OCI-LY7 (cell line): ENCODE measurements around the gene LBR. TPM values are rescaled to one million over a fixed set of nuclear protein-coding genes. Genes with fewer than 3 reads are reported as not detected.

Source experiments
- BruUV-seq: library from RNA; stranded (reverse); fragments of 400-500 nt; replicated peaks from 2 replicates; lab custom pipeline; 2021; lab: Mats Ljungman, UMichigan
- CTCF ChIA-PET: fragments of 300-600 bp; sonication (Branson Sonifier 250); formaldehyde crosslinking; loops from one replicate; lab custom pipeline; 2022; ENCODE audit warnings: antibody characterized with exemption; ENCODE audit not compliant: unreplicated experiment; lab: Charles Lee
- POLR2A ChIA-PET: fragments of 300-600 bp; sonication (Branson Sonifier 250); formaldehyde crosslinking; loops from one replicate; lab custom pipeline; 2022; ENCODE audit warnings: antibody characterized with exemption; lab: Charles Lee
- DNase-seq: peaks from one replicate; pipeline ENCODE4 v3.0.0-alpha.2; 2015; ENCODE audit warnings: low spot score
- H2AFZ ChIP-seq: fragments of 200-600 bp; sonication (generic), shearing (Covaris generic); 2 replicates; pipeline ENCODE4 v1.6.1; 2014; ENCODE audit warnings: mild to moderate bottlenecking, antibody characterized with exemption, low read length, moderate library complexity
- H3K27ac ChIP-seq: fragments of 200-600 bp; sonication (generic); 2 replicates; pipeline ENCODE4 v1.5.1; 2014; ENCODE audit warnings: mixed run types, low read depth, mild to moderate bottlenecking, moderate library complexity, low read length, inconsistent platforms; ENCODE audit not compliant: poor library complexity, severe bottlenecking
- H3K36me3 ChIP-seq: fragments of 200-600 bp; sonication (generic); 2 replicates; pipeline ENCODE4 v1.6.1; 2014; ENCODE audit warnings: mild to moderate bottlenecking, antibody characterized with exemption, low read length, moderate library complexity, mixed read lengths; ENCODE audit not compliant: insufficient read depth
- H3K4me1 ChIP-seq: fragments of 200-600 bp; sonication (generic); 2 replicates; pipeline ENCODE4 v1.5.1; 2014; ENCODE audit warnings: mild to moderate bottlenecking, low read length; ENCODE audit not compliant: insufficient read depth, poor library complexity, severe bottlenecking
- H3K4me2 ChIP-seq: fragments of 200-600 bp; sonication (generic); 2 replicates; pipeline ENCODE4 v1.6.1; 2014; ENCODE audit warnings: mild to moderate bottlenecking, low read length
- H3K4me3 ChIP-seq: fragments of 200-600 bp; sonication (generic); 2 replicates; pipeline ENCODE4 v1.5.1; 2014; ENCODE audit warnings: mild to moderate bottlenecking, low read depth, low read length; ENCODE audit not compliant: poor library complexity, severe bottlenecking
- H3K79me2 ChIP-seq: fragments of 200-600 bp; sonication (generic); 2 replicates; pipeline ENCODE4 v1.6.1; 2016; ENCODE audit warnings: low read depth, mild to moderate bottlenecking, low read length, moderate library complexity, mixed read lengths; ENCODE audit not compliant: insufficient read depth
- H3K9me2 ChIP-seq: fragments of 200-600 bp; sonication (generic); 2 replicates; pipeline ENCODE4 v1.6.1; 2016; ENCODE audit warnings: mild to moderate bottlenecking, low read length, mixed read lengths; ENCODE audit not compliant: insufficient read depth
- H3K9me3 ChIP-seq: fragments of 200-600 bp; sonication (generic); 2 replicates; pipeline ENCODE4 v1.6.1; 2014; ENCODE audit warnings: mild to moderate bottlenecking, mixed run types, low read length, mixed read lengths
- H4K20me1 ChIP-seq: fragments of 200-600 bp; sonication (generic); 2 replicates; pipeline ENCODE4 v1.6.1; 2014; ENCODE audit warnings: mild to moderate bottlenecking, antibody characterized with exemption, low read length, moderate library complexity, mixed read lengths; ENCODE audit not compliant: insufficient read depth
- EZH2phosphoT487 ChIP-seq: fragments of 200-600 bp; sonication (generic); IDR thresholded peaks from 2 replicates; pipeline ENCODE4 v1.6.1; 2018; ENCODE audit warnings: low read depth, borderline replicate concordance, mild to moderate bottlenecking, mixed run types, antibody characterized with exemption, low read length, moderate library complexity, mixed read lengths
- intact Hi-C: fragments of 100-400 bp; cut with micrococcal nuclease; formaldehyde crosslinking; loops from one replicate; pipeline ENCODE4 v1.10.0; 2022; ENCODE audit not compliant: unreplicated experiment
- total RNA-seq, 2 experiments: library from RNA; depleted of rRNA in 1 of 2; stranded (reverse); fragments of >200 nt in 1 of 2; shearing (Covaris generic) in 1 of 2; gene quantifications; 2 replicates each; pipeline ENCODE4 v1.2.3, GENCODE V29; 2014 to 2022
- TF ChIP-seq, protein P1 (sequence below): fragments of 200-600 bp; sonication (generic); conservative IDR thresholded peaks from 2 replicates; pipeline ENCODE4 v1.5.1; 2014; ENCODE audit warnings: mild to moderate bottlenecking, antibody characterized with exemption, low read length, moderate library complexity, mixed read lengths

LBR gene
- total RNA-seq, 2 experiments from 2014 or later: 117 to 288 TPM

DNA sequence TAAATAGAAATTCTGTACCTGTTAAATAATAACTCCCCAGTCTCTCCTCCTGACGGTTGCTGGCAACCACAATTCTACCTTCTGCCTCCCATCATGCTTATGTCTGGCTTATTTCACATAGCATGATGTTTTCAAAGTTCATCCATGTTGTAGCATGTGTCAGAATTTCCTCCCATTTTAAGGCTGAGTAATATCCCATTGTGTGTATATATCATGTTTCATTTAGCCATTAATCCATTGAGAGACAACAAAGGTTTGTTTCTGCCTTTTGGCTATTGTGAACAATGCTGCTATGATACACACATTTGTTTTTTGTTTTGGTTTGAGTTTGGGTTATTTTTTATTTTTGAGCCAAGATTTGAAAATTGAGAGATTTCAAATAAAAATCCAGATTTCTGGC lies 72.0 kb downstream of the LBR start:
- intact Hi-C loops: no loop called here
- H2AFZ ChIP-seq: no peak overlapping the region
- TF ChIP-seq, protein P1, sequence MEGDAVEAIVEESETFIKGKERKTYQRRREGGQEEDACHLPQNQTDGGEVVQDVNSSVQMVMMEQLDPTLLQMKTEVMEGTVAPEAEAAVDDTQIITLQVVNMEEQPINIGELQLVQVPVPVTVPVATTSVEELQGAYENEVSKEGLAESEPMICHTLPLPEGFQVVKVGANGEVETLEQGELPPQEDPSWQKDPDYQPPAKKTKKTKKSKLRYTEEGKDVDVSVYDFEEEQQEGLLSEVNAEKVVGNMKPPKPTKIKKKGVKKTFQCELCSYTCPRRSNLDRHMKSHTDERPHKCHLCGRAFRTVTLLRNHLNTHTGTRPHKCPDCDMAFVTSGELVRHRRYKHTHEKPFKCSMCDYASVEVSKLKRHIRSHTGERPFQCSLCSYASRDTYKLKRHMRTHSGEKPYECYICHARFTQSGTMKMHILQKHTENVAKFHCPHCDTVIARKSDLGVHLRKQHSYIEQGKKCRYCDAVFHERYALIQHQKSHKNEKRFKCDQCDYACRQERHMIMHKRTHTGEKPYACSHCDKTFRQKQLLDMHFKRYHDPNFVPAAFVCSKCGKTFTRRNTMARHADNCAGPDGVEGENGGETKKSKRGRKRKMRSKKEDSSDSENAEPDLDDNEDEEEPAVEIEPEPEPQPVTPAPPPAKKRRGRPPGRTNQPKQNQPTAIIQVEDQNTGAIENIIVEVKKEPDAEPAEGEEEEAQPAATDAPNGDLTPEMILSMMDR: no peak
- no peak for TF ChIP-seq EZH2phosphoT487
- BruUV-seq: no TSS peak
- POLR2A ChIA-PET: interaction anchor here (0.6 kb wide), 1 partner anchor 23 kb away, joined by 3 read pairs; no protein-coding TSS in a partner anchor
- no peaks in the 10 kb centered on the region for H3K36me3 ChIP-seq
- no peak overlapping the region for H3K4me2 ChIP-seq
- H4K20me1 ChIP-seq: no peaks in the 10 kb centered on the region
- no peak for DNase-seq
- CTCF ChIA-PET: no interaction called here
- H3K27ac ChIP-seq: no peak overlapping the region
- no peaks in the 10 kb centered on the region for H3K9me2 ChIP-seq
- no peaks in the 10 kb centered on the region for H3K4me1 ChIP-seq
- H3K4me3 ChIP-seq: no peak overlapping the region
- no peaks in the 10 kb centered on the region for H3K79me2 ChIP-seq
- no peaks in the 10 kb centered on the region for H3K9me3 ChIP-seq

DNA sequence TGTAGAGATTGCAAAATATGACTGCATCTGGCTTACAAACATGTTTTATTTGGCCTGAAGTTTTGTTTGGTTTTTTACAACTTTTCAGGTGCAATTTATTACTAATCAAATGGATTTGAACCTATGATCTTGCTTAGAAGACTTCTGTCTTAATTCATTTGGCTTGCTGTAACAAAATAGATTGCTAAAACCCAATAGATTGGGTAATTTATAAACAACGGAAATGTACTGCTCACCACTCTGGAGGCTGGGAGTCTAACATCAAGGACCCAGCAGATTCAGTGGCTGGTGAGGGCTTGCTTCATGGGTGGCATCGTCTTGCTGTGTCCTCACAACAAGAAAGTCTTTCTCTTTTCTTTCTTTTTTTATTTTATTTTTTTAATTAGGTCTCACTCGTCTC lies 72.9 kb downstream of the LBR start:
- Histone ChIP-seq H2AFZ (no peak overlapping the region), H3K4me1 (no peaks in the 10 kb centered on the region), H4K20me1 (no peaks in the 10 kb centered on the region), H3K27ac (no peak overlapping the region), H3K36me3 (no peaks in the 10 kb centered on the region), H3K4me3 (no peak overlapping the region), H3K9me2 (no peaks in the 10 kb centered on the region), H3K79me2 (no peaks in the 10 kb centered on the region), H3K9me3 (no peaks in the 10 kb centered on the region), H3K4me2 (no peak overlapping the region)
- BruUV-seq: no TSS peak
- ChIA-PET CTCF (no interaction called here), POLR2A (no interaction called here)
- intact Hi-C loops: no loop called here
- TF ChIP-seq EZH2phosphoT487: no peak
- TF ChIP-seq, protein P1: no peak
- DNase-seq: no peak

Other genes starting within 250 kb of the LBR start
- 4.6 and 10.8 TPM in 2 replicates for gene ENAH, start 225.1 kb upstream of the LBR start, total RNA-seq (2014; rRNA removed; shearing (Covaris generic))
- 17.6 and 18.1 TPM in 2 replicates for gene ENAH, start 225.1 kb upstream of the LBR start, total RNA-seq (2022)